Measurements from ENCODE around the gene CHCHD3. TPM values are rescaled to one million over a fixed set of nuclear protein-coding genes. Genes with fewer than 3 reads are reported as not detected.

CHCHD3 gene
- total and polyA plus RNA-seq, 4 donors = 20.1 to 78.0 (median 46.9) TPM

GRCh38 chr7:132854238-132854637, 227.7 kb downstream of the CHCHD3 start:
- ATAC-seq (ENCODE audit: insufficient read depth, low FRiP score) (no peak), DNase-seq (no peak)
- TF ChIP-seq CTCF (IDR thresholded peaks at IDR 0.05; ENCODE audit: control extremely low read depth, extremely low read depth) = no peak
- Histone ChIP-seq H3K36me3 (ENCODE audit: control insufficient read depth in 4 of 4, insufficient read depth in 4 of 4, low read length in 4 of 4) (peaks cover 0 to 3% (median 0%) of the 10 kb centered on the region in 4 donors), H3K4me3 (no peak overlapping the region), H3K9ac (ENCODE audit: insufficient read depth in 1 of 2, low read length in 2 of 2) (no peak overlapping the region), H3K9me3 (ENCODE audit: control insufficient read depth in 4 of 4, insufficient read depth in 3 of 4, low read length in 3 of 4) (peaks cover 0 to 2% (median 0%) of the 10 kb centered on the region in 4 donors), H3K27me3 (ENCODE audit: control insufficient read depth in 3 of 3, insufficient read depth in 3 of 3, low read length in 2 of 3) (no peaks in the 10 kb centered on the region), H3K27ac (ENCODE audit: low read depth in 1 of 2, low read length in 1 of 2) (no peak overlapping the region), H3K4me1 (ENCODE audit: control insufficient read depth in 5 of 5, insufficient read depth in 5 of 5, low read length in 5 of 5) (no peaks in the 10 kb centered on the region)
- 100% methylated on average over 1 of the region's 1 CpG for WGBS, 2 donors

GRCh38 chr7:132847376-132847775, 234.5 kb downstream of the CHCHD3 start:
- WGBS, 2 donors = 94 to 98% methylated on average over 7 of the region's 7 CpGs
- DNase-seq (no peak), ATAC-seq (ENCODE audit: insufficient read depth, low FRiP score) (no peak)
- no peaks in the 10 kb centered on the region for H3K27me3 ChIP-seq (ENCODE audit: control insufficient read depth in 3 of 3, insufficient read depth in 3 of 3, low read length in 2 of 3)
- no peak overlapping the region for H3K27ac ChIP-seq (ENCODE audit: low read depth in 1 of 2, low read length in 1 of 2)
- TF ChIP-seq CTCF (IDR thresholded peaks at IDR 0.05; ENCODE audit: control extremely low read depth, extremely low read depth) = no peak
- H3K4me1 ChIP-seq (ENCODE audit: control insufficient read depth in 5 of 5, insufficient read depth in 5 of 5, low read length in 5 of 5) = no peaks in the 10 kb centered on the region
- H3K36me3 ChIP-seq (ENCODE audit: control insufficient read depth in 4 of 4, insufficient read depth in 4 of 4, low read length in 4 of 4) = peaks cover 0 to 3% (median 0%) of the 10 kb centered on the region in 4 donors
- no peak overlapping the region for H3K9ac ChIP-seq (ENCODE audit: insufficient read depth in 1 of 2, low read length in 2 of 2)
- peaks cover 0 to 2% (median 0%) of the 10 kb centered on the region in 4 donors for H3K9me3 ChIP-seq (ENCODE audit: control insufficient read depth in 4 of 4, insufficient read depth in 3 of 4, low read length in 3 of 4)
- no peak overlapping the region for H3K4me3 ChIP-seq

GRCh38 chr7:132846086-132846485, 235.8 kb downstream of the CHCHD3 start:
- no peaks in the 10 kb centered on the region for H3K4me1 ChIP-seq (ENCODE audit: control insufficient read depth in 5 of 5, insufficient read depth in 5 of 5, low read length in 5 of 5)
- 97 to 99% methylated on average over 3 of the region's 3 CpGs for WGBS, 2 donors
- H3K36me3 ChIP-seq (ENCODE audit: control insufficient read depth in 4 of 4, insufficient read depth in 4 of 4, low read length in 4 of 4) = peaks cover 0 to 3% (median 0%) of the 10 kb centered on the region in 4 donors
- H3K27ac ChIP-seq (ENCODE audit: low read depth in 1 of 2, low read length in 1 of 2) = no peak overlapping the region
- H3K9me3 ChIP-seq (ENCODE audit: control insufficient read depth in 4 of 4, insufficient read depth in 3 of 4, low read length in 3 of 4) = peaks cover 0 to 2% (median 0%) of the 10 kb centered on the region in 4 donors
- no peak for TF ChIP-seq CTCF (IDR thresholded peaks at IDR 0.05; ENCODE audit: control extremely low read depth, extremely low read depth)
- H3K9ac ChIP-seq (ENCODE audit: insufficient read depth in 1 of 2, low read length in 2 of 2) = no peak overlapping the region
- no peaks in the 10 kb centered on the region for H3K27me3 ChIP-seq (ENCODE audit: control insufficient read depth in 3 of 3, insufficient read depth in 3 of 3, low read length in 2 of 3)
- no peak overlapping the region for H3K4me3 ChIP-seq
- no peak for DNase-seq
- ATAC-seq (ENCODE audit: insufficient read depth, low FRiP score) = no peak

GRCh38 chr7:132842478-132842877, 239.4 kb downstream of the CHCHD3 start:
- H3K9ac ChIP-seq (ENCODE audit: insufficient read depth in 1 of 2, low read length in 2 of 2) = no peak overlapping the region
- WGBS, 2 donors = 95 to 97% methylated on average over 4 of the region's 4 CpGs

More at GRCh38 chr7:132842478-132842877, 239.4 kb downstream of the CHCHD3 start:
- Histone ChIP-seq H3K36me3 (ENCODE audit: control insufficient read depth in 4 of 4, insufficient read depth in 4 of 4, low read length in 4 of 4) (no peaks in the 10 kb centered on the region), H3K27me3 (ENCODE audit: control insufficient read depth in 3 of 3, insufficient read depth in 3 of 3, low read length in 2 of 3) (no peaks in the 10 kb centered on the region), H3K4me3 (no peak overlapping the region), H3K27ac (ENCODE audit: low read depth in 1 of 2, low read length in 1 of 2) (no peak overlapping the region), H3K4me1 (ENCODE audit: control insufficient read depth in 5 of 5, insufficient read depth in 5 of 5, low read length in 5 of 5) (no peaks in the 10 kb centered on the region), H3K9me3 (ENCODE audit: control insufficient read depth in 4 of 4, insufficient read depth in 3 of 4, low read length in 3 of 4) (no peaks in the 10 kb centered on the region)
- no peak for TF ChIP-seq CTCF (IDR thresholded peaks at IDR 0.05; ENCODE audit: control extremely low read depth, extremely low read depth)
- DNase-seq = no peak
- ATAC-seq (ENCODE audit: insufficient read depth, low FRiP score) = no peak

Data from lung (tissue), 12 donors.